ENCODE results near the gene ADAMTS17.

- TF ChIP-seq CTCF (IDR thresholded peaks at IDR 0.05 in 2 of 3, conservative IDR thresholded peaks at IDR 0.05 in 1 of 3; ENCODE audit: borderline replicate concordance in 1 of 3, insufficient read depth in 1 of 3, low read depth in 2 of 3, low read length in 2 of 3) (no peak), ZNF274 (IDR thresholded peaks at IDR 0.05; ENCODE audit: low read depth, low read length) (no peak), RAD21 (IDR thresholded peaks at IDR 0.05; ENCODE audit: low read depth) (no peak), EZH2phosphoT487 (IDR thresholded peaks at IDR 0.05; ENCODE audit: borderline replicate concordance) (no peak)
These were observed 139.3 kb downstream of the ADAMTS17 start for GRCh38 chr15:100202309-100202960.

All from HCT116 (cell line).